Caki2 (cell line): Measurements from ENCODE around the gene FLT3LG. TPM values are rescaled to one million over a fixed set of nuclear protein-coding genes. Genes with fewer than 3 reads are reported as not detected.

Experiments used
- DNase-seq: peaks from one replicate; pipeline ENCODE4 v3.0.0-alpha.2; 2015; ENCODE audit warnings: low read depth
- in situ Hi-C: cut with HindIII; loops from 2 replicates; pipeline ENCODE4 v1.10.0; 2016; ENCODE audit warnings: low sequenced_read_pairs, low pct_unique_long_range_greater_than_20kb, mixed read lengths
- total RNA-seq: library from RNA; depleted of rRNA; stranded (reverse); fragments of >200 nt; shearing (Covaris generic); gene quantifications from 2 replicates; pipeline ENCODE4 v1.2.3, GENCODE V29; 2014; ENCODE audit warnings: low replicate concordance; rRNA removed

Gene FLT3LG
- total RNA-seq, 1 experiment from 2014 or later, result 0.71 TPM

- no peak for DNase-seq
- in situ Hi-C loops, result no loop called here
Measured at GRCh38 chr19:49533551-49534488, 59.8 kb downstream of the FLT3LG start.

- in situ Hi-C loops, result no loop called here
- DNase-seq, result no peak
Measured at GRCh38 chr19:49534632-49535385, 60.8 kb downstream of the FLT3LG start.

Other genes starting within 250 kb of the FLT3LG start
- gene SLC6A16, start 149.0 kb upstream of the FLT3LG start, total RNA-seq, result 0.90 and 1.6 TPM in 2 replicates
- not detected in 2 replicates for gene CD37, start 138.8 kb upstream of the FLT3LG start, total RNA-seq
- gene TEAD2, start 111.8 kb upstream of the FLT3LG start, total RNA-seq, result 36.8 and 42.4 TPM in 2 replicates
- gene DKKL1, start 110.3 kb upstream of the FLT3LG start, total RNA-seq, result 0.30 TPM in 1 of 2 replicates, not detected in the other
- 0.30 TPM in 1 of 2 replicates, not detected in the other for gene KASH5, start 86.0 kb upstream of the FLT3LG start, total RNA-seq
- not detected in 2 replicates for gene PTH2, start 50.8 kb upstream of the FLT3LG start, total RNA-seq
- not detected in 2 replicates for gene GFY, start 48.8 kb upstream of the FLT3LG start, total RNA-seq
- gene SLC17A7, start 32.7 kb upstream of the FLT3LG start, total RNA-seq, result not detected in 2 replicates
- gene PIH1D1, start 22.4 kb upstream of the FLT3LG start, total RNA-seq, result 142 and 146 TPM in 2 replicates
- 83.2 and 88.7 TPM in 2 replicates for gene ALDH16A1, start 21.0 kb upstream of the FLT3LG start, total RNA-seq
- gene RPL13A, start 13.4 kb downstream of the FLT3LG start, total RNA-seq, result 2,724 and 3,070 TPM in 2 replicates
- 2,936 and 3,126 TPM in 2 replicates for gene RPS11, start 22.2 kb downstream of the FLT3LG start, total RNA-seq
- gene FCGRT, start 38.4 kb downstream of the FLT3LG start, total RNA-seq, result 75.4 and 121 TPM in 2 replicates
- gene RCN3, start 53.8 kb downstream of the FLT3LG start, total RNA-seq, result 0.27 and 0.52 TPM in 2 replicates
- 172 and 190 TPM in 2 replicates for gene NOSIP, start 106.3 kb downstream of the FLT3LG start, total RNA-seq
- gene PRRG2, start 107.1 kb downstream of the FLT3LG start, total RNA-seq, result 9.5 TPM in 1 of 2 replicates, not detected in the other
- gene PRR12, start 117.0 kb downstream of the FLT3LG start, total RNA-seq, result 1.3 and 2.3 TPM in 2 replicates
- gene RRAS, start 165.9 kb downstream of the FLT3LG start, total RNA-seq, result 140 and 190 TPM in 2 replicates
- gene SCAF1, start 168.0 kb downstream of the FLT3LG start, total RNA-seq, result 18.5 and 28.2 TPM in 2 replicates
- 116 and 227 TPM in 2 replicates for gene IRF3, start 191.6 kb downstream of the FLT3LG start, total RNA-seq
- 3.0 TPM in 1 of 2 replicates, not detected in the other for gene BCL2L12, start 191.7 kb downstream of the FLT3LG start, total RNA-seq
- 432 and 563 TPM in 2 replicates for gene PRMT1, start 203.1 kb downstream of the FLT3LG start, total RNA-seq
- 1.1 and 3.2 TPM in 2 replicates for gene ADM5, start 215.4 kb downstream of the FLT3LG start, total RNA-seq
- 21.2 and 26.7 TPM in 2 replicates for gene CPT1C, start 216.9 kb downstream of the FLT3LG start, total RNA-seq